Measurements from ENCODE around the gene MCTP2. TPM values are rescaled to one million over a fixed set of nuclear protein-coding genes. Genes with fewer than 3 reads are reported as not detected.

The MCTP2 gene
- total and polyA plus RNA-seq, 2 of the 8 experiments (the other 6 are each of a cell fraction or from before 2014, with no cell fraction given): 3.4 to 4.5 TPM

DNA sequence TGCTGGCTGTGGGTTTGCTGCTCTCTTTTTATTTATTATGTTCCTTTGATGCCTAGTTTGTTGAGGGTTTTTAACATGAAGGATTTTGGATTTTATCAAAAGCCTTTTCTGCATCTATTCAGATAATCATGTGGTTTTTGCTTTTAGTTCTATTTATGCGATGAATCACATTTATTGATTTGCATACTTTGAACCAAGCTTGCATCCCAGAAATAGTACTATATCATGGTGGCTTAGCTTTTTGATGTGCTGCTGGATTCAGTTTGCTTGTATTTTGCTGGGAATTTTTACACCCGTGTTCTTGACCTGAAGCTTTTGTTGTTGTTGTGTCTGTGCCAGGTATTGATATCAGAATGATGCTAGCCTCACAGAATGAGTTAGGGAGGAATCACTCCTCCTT lies 48.4 kb downstream of the MCTP2 start:
- no peak overlapping the region for H3K23ac ChIP-seq (ENCODE audit: insufficient read length)
- no peak for FAIRE-seq
- CTCF ChIA-PET (ENCODE audit: partially characterized antibody): no interaction called here

More for the DNA sequence above, 48.4 kb downstream of the MCTP2 start:
- H3K4me3 ChIP-seq (ENCODE audit: extremely low read depth in 1 of 4, insufficient read depth in 2 of 4, low read depth in 3 of 4, low read length in 4 of 4): no peak overlapping the region
- no peak for DNase-seq (ENCODE audit: low read depth in 1 of 2, low spot score in 2 of 2)
- H2BK120ac ChIP-seq (replicated peaks; ENCODE audit: low read depth, low read length): no peak overlapping the region
- H2BK12ac ChIP-seq (ENCODE audit: low read depth, low read length): no peak overlapping the region
- H4K91ac ChIP-seq (replicated peaks; ENCODE audit: insufficient read length, low read length): no peak overlapping the region
- H3K14ac ChIP-seq (ENCODE audit: insufficient read length): no peak overlapping the region
- H4K20me1 ChIP-seq (replicated peaks in 1 of 2; ENCODE audit: control insufficient read depth in 1 of 2, insufficient read depth in 2 of 2, low read length in 2 of 2): no peaks in the 10 kb centered on the region
- TF ChIP-seq, protein P1, sequence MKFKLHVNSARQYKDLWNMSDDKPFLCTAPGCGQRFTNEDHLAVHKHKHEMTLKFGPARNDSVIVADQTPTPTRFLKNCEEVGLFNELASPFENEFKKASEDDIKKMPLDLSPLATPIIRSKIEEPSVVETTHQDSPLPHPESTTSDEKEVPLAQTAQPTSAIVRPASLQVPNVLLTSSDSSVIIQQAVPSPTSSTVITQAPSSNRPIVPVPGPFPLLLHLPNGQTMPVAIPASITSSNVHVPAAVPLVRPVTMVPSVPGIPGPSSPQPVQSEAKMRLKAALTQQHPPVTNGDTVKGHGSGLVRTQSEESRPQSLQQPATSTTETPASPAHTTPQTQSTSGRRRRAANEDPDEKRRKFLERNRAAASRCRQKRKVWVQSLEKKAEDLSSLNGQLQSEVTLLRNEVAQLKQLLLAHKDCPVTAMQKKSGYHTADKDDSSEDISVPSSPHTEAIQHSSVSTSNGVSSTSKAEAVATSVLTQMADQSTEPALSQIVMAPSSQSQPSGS (IDR thresholded peaks at IDR 0.05; ENCODE audit: low read length): no peak
- TF ChIP-seq SRF (IDR thresholded peaks at IDR 0.05; ENCODE audit: low read depth, low read length) (no peak), SP1 (IDR thresholded peaks at IDR 0.05; ENCODE audit: low read depth, low read length) (no peak), BACH1 (IDR thresholded peaks at IDR 0.05; ENCODE audit: low read length) (no peak)
- TF ChIP-seq, protein P2, sequence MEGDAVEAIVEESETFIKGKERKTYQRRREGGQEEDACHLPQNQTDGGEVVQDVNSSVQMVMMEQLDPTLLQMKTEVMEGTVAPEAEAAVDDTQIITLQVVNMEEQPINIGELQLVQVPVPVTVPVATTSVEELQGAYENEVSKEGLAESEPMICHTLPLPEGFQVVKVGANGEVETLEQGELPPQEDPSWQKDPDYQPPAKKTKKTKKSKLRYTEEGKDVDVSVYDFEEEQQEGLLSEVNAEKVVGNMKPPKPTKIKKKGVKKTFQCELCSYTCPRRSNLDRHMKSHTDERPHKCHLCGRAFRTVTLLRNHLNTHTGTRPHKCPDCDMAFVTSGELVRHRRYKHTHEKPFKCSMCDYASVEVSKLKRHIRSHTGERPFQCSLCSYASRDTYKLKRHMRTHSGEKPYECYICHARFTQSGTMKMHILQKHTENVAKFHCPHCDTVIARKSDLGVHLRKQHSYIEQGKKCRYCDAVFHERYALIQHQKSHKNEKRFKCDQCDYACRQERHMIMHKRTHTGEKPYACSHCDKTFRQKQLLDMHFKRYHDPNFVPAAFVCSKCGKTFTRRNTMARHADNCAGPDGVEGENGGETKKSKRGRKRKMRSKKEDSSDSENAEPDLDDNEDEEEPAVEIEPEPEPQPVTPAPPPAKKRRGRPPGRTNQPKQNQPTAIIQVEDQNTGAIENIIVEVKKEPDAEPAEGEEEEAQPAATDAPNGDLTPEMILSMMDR (IDR thresholded peaks at IDR 0.05; ENCODE audit: control extremely low read depth in 1 of 3, insufficient read depth in 1 of 3, low read depth in 1 of 3, low read length in 3 of 3): no peak
- no peak overlapping the region for H3K4me2 ChIP-seq (ENCODE audit: insufficient read depth in 1 of 2, low read depth in 2 of 2, low read length in 2 of 2)
- H3K9ac ChIP-seq (replicated peaks in 1 of 4; ENCODE audit: extremely low read depth in 1 of 4, low read depth in 3 of 4, low read length in 3 of 4): no peak overlapping the region
- H3K27ac ChIP-seq (ENCODE audit: low read depth, low read length): no peak overlapping the region
- H2AFZ ChIP-seq (ENCODE audit: low read length): no peak overlapping the region
- H2AK5ac ChIP-seq (ENCODE audit: low read depth, low read length): no peak overlapping the region
- H3K56ac ChIP-seq (replicated peaks; ENCODE audit: insufficient read length, low read depth, low read length): no peak overlapping the region
- no peaks in the 10 kb centered on the region for H3K79me2 ChIP-seq (ENCODE audit: control insufficient read depth in 1 of 2, insufficient read depth in 2 of 2, low read length in 2 of 2)
- H3K79me1 ChIP-seq (ENCODE audit: low read depth, low read length): no peaks in the 10 kb centered on the region
- POLR2A ChIA-PET (ENCODE audit: partially characterized antibody): no interaction called here
- no peaks in the 10 kb centered on the region for H3K9me3 ChIP-seq (ENCODE audit: insufficient read depth in 2 of 2, low read depth in 1 of 2, low read length in 1 of 2)
- H3K4me1 ChIP-seq (replicated peaks in 1 of 4; ENCODE audit: control insufficient read depth in 3 of 4, insufficient read depth in 4 of 4, low read length in 3 of 4): no peaks in the 10 kb centered on the region
- no peak overlapping the region for H3K18ac ChIP-seq (ENCODE audit: extremely low read depth, low read length)
- 93% methylated on average over 2 of the region's 2 CpGs; no CpG with 5 or more reads in 1 of the 2 experiments for whole genome bisulfite sequencing, 2 experiments (ENCODE audit: extremely low coverage in 1 of 2, insufficient coverage in 1 of 2, insufficient read length in 1 of 2, insufficient replicate concordance in 2 of 2, low coverage in 1 of 2, low lambda C conversion rate in 2 of 2, missing lambda C conversion rate in 1 of 2)
- H4K5ac ChIP-seq (ENCODE audit: insufficient read length, low read depth, low read length): no peak overlapping the region
- H4K8ac ChIP-seq (ENCODE audit: extremely low read depth, insufficient read depth, low read length): no peak overlapping the region
- no peak overlapping the region for H3K4ac ChIP-seq (replicated peaks; ENCODE audit: insufficient read length, low read depth, low read length)
- H3K23me2 ChIP-seq (ENCODE audit: low read depth, low read length): no peaks in the 10 kb centered on the region
- no peak overlapping the region for H2BK5ac ChIP-seq (ENCODE audit: low read depth, low read length)
- H2BK20ac ChIP-seq (ENCODE audit: low read length): no peak overlapping the region
- no peaks in the 10 kb centered on the region for H3K27me3 ChIP-seq (replicated peaks in 1 of 4; ENCODE audit: control insufficient read depth in 3 of 4, extremely low read depth in 1 of 4, insufficient read depth in 3 of 4, low read length in 3 of 4)
- no peak overlapping the region for H2BK15ac ChIP-seq (ENCODE audit: low read length)
- H3K36me3 ChIP-seq (ENCODE audit: control insufficient read depth in 2 of 4, insufficient read depth in 4 of 4, low read length in 3 of 4): no peaks in the 10 kb centered on the region
